DMS 273 treated with DMSO at 0.1 percent for 48 hours (cell line): ENCODE data around the gene TP73.
A peak's percentile ranks its signal among the peaks of the same experiment; 100 is the strongest.

Experiments
- DNase-seq: peaks from one replicate; lab custom pipeline; 2025; lab: John Stamatoyannopoulos, UW

TP73 gene

GRCh38 chr1:3729594-3730542, 77.6 kb downstream of the TP73 start:
- no peak for DNase-seq

GRCh38 chr1:3730543-3731247, 78.4 kb downstream of the TP73 start:
- DNase-seq = no peak

GRCh38 chr1:3731583-3732433, 79.5 kb downstream of the TP73 start:
- no peak for DNase-seq

GRCh38 chr1:3732434-3733093, 80.2 kb downstream of the TP73 start:
- no peak for DNase-seq

DNA sequence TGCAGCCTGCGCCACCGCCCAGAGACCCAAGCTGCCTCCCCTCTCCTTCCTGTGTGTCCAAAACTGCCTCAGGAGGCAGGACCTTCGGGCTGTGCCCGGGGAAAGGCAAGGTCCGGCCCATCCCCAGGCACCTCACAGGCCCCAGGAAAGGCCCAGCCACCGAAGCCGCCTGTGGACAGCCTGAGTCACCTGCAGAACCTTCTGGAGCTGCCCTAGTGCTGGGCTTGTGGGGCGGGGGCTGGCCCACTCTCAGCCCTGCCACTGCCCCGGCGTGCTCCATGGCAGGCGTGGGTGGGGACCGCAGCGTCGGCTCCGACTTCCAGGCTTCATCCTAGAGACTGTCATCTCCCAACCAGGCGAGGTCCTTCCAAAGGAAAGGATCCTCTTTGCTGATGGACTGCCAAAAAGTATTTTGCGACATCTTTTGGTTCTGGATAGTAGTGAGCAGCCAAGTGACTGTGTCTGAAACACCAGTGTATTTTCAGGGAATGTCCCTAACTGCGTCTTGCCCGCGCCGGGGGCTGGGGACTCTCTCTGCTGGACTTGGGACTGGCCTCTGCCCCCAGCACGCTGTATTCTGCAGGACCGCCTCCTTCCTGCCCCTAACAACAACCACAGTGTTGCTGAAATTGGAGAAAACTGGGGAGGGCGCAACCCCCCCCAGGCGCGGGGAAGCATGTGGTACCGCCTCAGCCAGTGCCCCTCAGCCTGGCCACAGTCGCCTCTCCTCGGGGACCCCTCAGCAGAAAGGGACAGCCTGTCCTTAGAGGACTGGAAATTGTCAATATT, 81.0 kb downstream of the TP73 start:
- no peak for DNase-seq

GRCh38 chr1:3733883-3734589, 81.7 kb downstream of the TP73 start:
- no peak for DNase-seq

DNA sequence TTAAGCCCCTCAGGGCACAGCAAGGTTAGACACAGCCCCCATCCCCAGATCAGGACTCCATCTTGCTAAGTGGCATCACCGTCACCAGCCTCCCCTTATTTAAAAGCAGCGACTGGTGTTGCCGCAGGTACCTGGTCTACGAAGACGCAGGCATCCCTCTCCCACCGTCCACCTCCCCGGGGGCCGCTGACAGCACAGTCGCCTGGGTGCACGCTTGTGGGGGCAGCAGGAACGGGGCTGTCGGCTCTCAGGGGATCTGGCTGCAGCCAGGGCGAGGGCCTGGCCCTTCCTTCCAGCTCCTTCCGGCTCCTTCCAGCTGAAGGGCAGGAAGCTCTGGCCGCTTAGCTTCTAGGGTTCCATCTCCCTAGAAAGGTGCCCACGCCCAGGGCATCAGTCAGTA, 82.3 kb downstream of the TP73 start:
- no peak for DNase-seq

GRCh38 chr1:3735027-3735681, 82.8 kb downstream of the TP73 start:
- DNase-seq = peak; percentile 38

GRCh38 chr1:3735688-3736087, 83.4 kb downstream of the TP73 start:
- DNase-seq = no peak

- no peak for DNase-seq
These were observed 83.8 kb downstream of the TP73 start for GRCh38 chr1:3736131-3736561.

GRCh38 chr1:3736708-3737107, 84.4 kb downstream of the TP73 start:
- no peak for DNase-seq

GRCh38 chr1:3738943-3739342, 86.6 kb downstream of the TP73 start:
- DNase-seq = no peak

DNA sequence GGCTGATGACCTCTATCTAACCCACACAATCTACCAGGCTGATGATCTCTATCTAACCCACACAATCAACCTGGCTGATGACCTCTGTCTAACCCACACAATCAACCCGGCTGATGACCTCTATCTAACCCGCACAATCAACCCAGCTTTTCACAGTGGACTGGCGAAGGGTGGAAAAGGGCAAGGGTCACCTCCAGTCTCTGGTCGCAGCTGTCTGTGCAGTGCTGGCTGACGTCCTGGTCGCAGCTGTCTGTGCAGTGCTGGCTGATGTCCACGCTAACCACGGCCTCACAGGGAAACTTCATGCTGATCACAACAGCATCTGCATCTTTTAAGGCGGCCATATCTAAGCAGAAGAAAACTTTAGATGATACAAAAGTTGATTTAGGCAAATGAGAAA, 87.7 kb downstream of the TP73 start:
- DNase-seq = no peak

DNA sequence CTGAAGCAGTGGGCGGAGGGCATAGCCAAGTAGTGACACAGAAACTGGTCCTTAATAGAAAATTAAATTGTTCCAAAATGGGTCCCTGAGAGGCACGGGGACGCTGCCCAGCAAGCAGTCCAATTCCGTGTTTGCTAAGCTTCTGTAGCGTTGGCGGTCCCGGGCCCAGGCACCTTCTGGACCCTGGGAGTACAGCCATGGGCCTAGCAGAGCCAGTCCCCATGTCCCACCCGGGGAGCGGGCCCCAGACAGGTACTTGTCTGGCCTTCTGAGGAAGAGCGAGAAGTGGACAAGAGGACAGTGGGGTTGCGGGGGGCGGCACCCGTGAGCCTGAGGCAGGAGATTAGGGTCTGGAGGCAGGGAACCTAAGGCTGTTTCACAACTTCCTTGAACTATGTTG, 88.4 kb downstream of the TP73 start:
- no peak for DNase-seq

DNA sequence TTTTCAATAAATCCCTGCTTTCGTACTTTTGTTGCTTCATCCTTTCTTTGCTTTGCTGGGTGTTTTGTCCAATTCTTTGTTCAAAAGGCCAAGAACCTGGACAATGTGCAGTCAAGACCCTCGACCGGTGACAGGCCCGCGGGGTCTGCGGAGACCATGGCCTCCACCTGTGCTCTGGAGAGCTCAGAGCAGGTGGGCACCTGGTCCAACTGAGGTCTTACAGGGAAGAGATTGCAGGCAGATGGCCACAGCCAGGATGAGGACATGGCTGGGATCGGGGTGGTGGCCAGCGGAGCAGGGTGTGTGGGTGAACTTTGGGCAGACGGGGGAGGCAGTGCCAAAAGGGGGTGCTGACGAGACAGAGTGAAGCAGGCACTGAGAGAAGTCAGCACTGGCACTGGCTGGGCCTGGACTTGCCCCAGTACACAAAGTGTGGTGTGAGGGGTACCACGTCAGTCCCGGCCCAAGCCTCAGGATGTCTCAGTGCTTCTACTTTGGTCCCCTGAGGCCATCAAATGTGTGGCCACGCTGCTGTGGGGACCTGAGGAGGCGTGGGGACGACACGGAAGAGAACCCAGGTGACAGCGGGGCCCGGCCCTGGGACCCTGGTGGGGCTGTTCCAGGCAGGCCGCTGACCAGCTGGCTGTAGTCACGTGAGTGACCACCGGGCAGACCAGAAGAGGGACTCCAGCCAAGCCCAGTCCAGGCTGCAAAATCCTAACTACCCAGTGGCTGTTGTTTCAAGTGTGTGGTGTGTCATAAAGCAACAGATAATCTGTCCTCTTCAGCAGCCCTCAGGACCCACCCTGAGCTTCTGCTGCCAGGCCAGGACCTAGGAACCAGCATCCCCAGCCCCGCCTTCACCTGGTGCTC, 89.5 kb downstream of the TP73 start:
- no peak for DNase-seq

GRCh38 chr1:3742439-3743298, 90.4 kb downstream of the TP73 start:
- no peak for DNase-seq

DNA sequence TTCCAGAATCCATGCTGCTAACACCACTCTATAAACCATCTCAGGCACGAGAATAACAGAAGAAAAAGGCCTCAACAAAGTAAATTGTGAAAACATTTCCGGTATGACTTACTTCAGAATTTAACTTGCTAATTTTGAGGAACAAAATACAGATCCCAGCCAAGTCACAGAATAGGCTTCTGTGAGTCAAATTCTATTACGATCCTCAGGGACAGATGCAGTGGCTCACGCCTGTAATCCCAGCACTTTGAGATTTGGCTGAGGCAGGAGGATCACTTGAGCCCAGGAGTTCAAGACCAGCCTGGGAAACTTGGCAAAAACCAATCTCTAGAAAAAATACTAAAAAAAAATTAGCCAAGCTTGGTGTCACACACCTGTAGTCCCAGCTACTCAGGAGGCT, 91.1 kb downstream of the TP73 start:
- no peak for DNase-seq

DNA sequence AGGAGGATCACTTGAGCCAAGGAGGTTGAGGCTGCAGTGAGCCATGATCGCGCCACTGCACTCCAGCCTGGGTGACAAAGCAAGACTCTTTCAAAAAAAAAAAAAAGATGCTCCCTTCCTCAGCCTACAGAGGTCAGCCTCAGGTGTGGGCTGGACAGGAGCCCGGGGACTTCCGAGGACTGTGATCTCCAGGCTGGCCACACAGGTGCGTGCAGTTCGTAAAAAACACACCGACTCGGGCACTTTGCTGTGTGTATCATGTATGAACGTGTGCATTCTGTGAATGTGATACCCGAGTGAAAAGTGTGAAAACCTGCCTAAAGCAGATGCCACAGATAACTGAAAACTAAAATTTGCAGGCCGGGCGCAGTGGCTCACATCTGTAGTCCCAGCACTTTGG, 91.5 kb downstream of the TP73 start:
- DNase-seq = no peak
